ENCODE results near the gene KLK12. TPM values are rescaled to one million over a fixed set of nuclear protein-coding genes. Genes with fewer than 3 reads are reported as not detected.

The KLK12 gene
- total RNA-seq, 4 donors from 2014 or later: not detected

GRCh38 chr19:51019544-51019925, 15.3 kb downstream of the KLK12 start, which contains the start of gene KLK10:
Gene KLK10, minus strand, starts transcription at chr19:51019709. Its CDS starts 579 bp downstream, at chr19:51019130.
- TF ChIP-seq CTCF (IDR thresholded peaks at IDR 0.05): no peak
- no peak for TF ChIP-seq POLR2A (IDR thresholded peaks at IDR 0.05)
- intact Hi-C loops (cut with DNase I): no loop called here
- H3K27ac ChIP-seq: no peak within 1 kb of the TSS
- H3K4me1 ChIP-seq: peaks cover 5 to 20% of the 10 kb centered on the region in 2 donors
- peaks cover 28% of the 10 kb centered on the region for H3K27me3 ChIP-seq
- no peaks in the 10 kb centered on the region for H3K36me3 ChIP-seq
- no peaks in the 10 kb centered on the region for H3K9me3 ChIP-seq
- no peak for DNase-seq
- no peak within 1 kb of the TSS for H3K4me3 ChIP-seq (replicated peaks in 1 of 3)
- WGBS, 2 donors: 13 to 16% methylated on average over 7 to 13 of the region's 14 CpGs

- peak; percentile 8 to 18 for DNase-seq
- intact Hi-C loops (cut with DNase I): no loop called here
- peaks cover 28% of the 10 kb centered on the region for H3K27me3 ChIP-seq
- H3K4me3 ChIP-seq (replicated peaks in 1 of 3): no peak overlapping the region
- H3K27ac ChIP-seq: no peak overlapping the region
- no peaks in the 10 kb centered on the region for H3K9me3 ChIP-seq
- no peaks in the 10 kb centered on the region for H3K36me3 ChIP-seq
- peaks cover 5 to 20% of the 10 kb centered on the region in 2 donors for H3K4me1 ChIP-seq
- WGBS, 2 donors: 2 to 4% methylated on average over 29 to 42 of the region's 68 CpGs
- TF ChIP-seq POLR2A (IDR thresholded peaks at IDR 0.05) (no peak), CTCF (IDR thresholded peaks at IDR 0.05) (no peak)
Observed at GRCh38 chr19:51018745-51019543, 15.9 kb downstream of the KLK12 start.

- no peaks in the 10 kb centered on the region for H3K36me3 ChIP-seq
- no peak overlapping the region for H3K4me3 ChIP-seq (replicated peaks in 1 of 3)
- H3K27me3 ChIP-seq: peaks cover 28% of the 10 kb centered on the region
- intact Hi-C loops (cut with DNase I): no loop called here
- no peak overlapping the region for H3K27ac ChIP-seq
- TF ChIP-seq POLR2A (IDR thresholded peaks at IDR 0.05) (no peak), CTCF (IDR thresholded peaks at IDR 0.05) (peak; percentile 34 to 87 (median 56))
- peak; percentile 38 to 77 for DNase-seq
- 1 to 2% methylated on average over 55 to 56 of the region's 68 CpGs for whole genome bisulfite sequencing, 2 donors
- H3K9me3 ChIP-seq: no peaks in the 10 kb centered on the region
- H3K4me1 ChIP-seq: peaks cover 5 to 20% of the 10 kb centered on the region in 2 donors
Observed at GRCh38 chr19:51016798-51017683, 17.8 kb downstream of the KLK12 start.

GRCh38 chr19:51015691-51016267, 19.0 kb downstream of the KLK12 start:
- Histone ChIP-seq H3K36me3 (no peaks in the 10 kb centered on the region), H3K9me3 (no peaks in the 10 kb centered on the region), H3K4me1 (peaks cover 5 to 17% of the 10 kb centered on the region in 2 donors), H3K4me3 (replicated peaks in 1 of 3) (no peak overlapping the region), H3K27ac (no peak overlapping the region), H3K27me3 (peaks cover 28% of the 10 kb centered on the region)
- 80 to 94% methylated on average over 15 to 18 of the region's 19 CpGs for WGBS, 2 donors
- intact Hi-C loops (cut with DNase I): no loop called here
- TF ChIP-seq CTCF (IDR thresholded peaks at IDR 0.05) (no peak), POLR2A (IDR thresholded peaks at IDR 0.05) (no peak)
- DNase-seq: no peak
